Smooth muscle cell (in vitro differentiated cells): Measurements from ENCODE around the gene ARID1B. TPM values are rescaled to one million over a fixed set of nuclear protein-coding genes. Genes with fewer than 3 reads are reported as not detected.

Source experiments
- DNase-seq: peaks from one replicate; lab custom pipeline; 2025; ENCODE audit not compliant: unreplicated experiment; lab: John Stamatoyannopoulos, UW
- H2AFZ ChIP-seq: fragments of 200-600 bp; sonication (generic); 2 replicates; pipeline ENCODE4 v1.6.0; 2016; ENCODE audit warnings: antibody characterized with exemption, low read depth, mild to moderate bottlenecking
- H3F3A ChIP-seq: fragments of 200-600 bp; sonication (generic); 2 replicates; pipeline ENCODE4 v1.6.0; 2017; ENCODE audit warnings: antibody characterized with exemption, low read depth
- H3K27ac ChIP-seq: fragments of 200-600 bp; sonication (generic); 2 replicates; pipeline ENCODE4 v1.5.1; 2016; ENCODE audit warnings: low read depth, mild to moderate bottlenecking
- H3K27me3 ChIP-seq: fragments of 200-600 bp; sonication (generic); 2 replicates; pipeline ENCODE4 v1.6.1; 2016; ENCODE audit warnings: low read depth, mild to moderate bottlenecking
- H3K36me3 ChIP-seq: fragments of 200-600 bp; sonication (generic); 2 replicates; pipeline ENCODE4 v1.5.1; 2016; ENCODE audit warnings: low read depth
- H3K4me1 ChIP-seq: fragments of 200-600 bp; sonication (generic); 2 replicates; pipeline ENCODE4 v1.5.1; 2016; ENCODE audit warnings: low read depth
- H3K4me2 ChIP-seq: fragments of 200-600 bp; sonication (generic); 2 replicates; pipeline ENCODE4 v1.6.0; 2016; ENCODE audit warnings: mild to moderate bottlenecking
- H3K4me3 ChIP-seq: fragments of 200-600 bp; sonication (generic); 2 replicates; pipeline ENCODE4 v1.5.1; 2016; ENCODE audit warnings: mild to moderate bottlenecking
- H3K79me2 ChIP-seq: fragments of 200-600 bp; sonication (generic); 2 replicates; pipeline ENCODE4 v1.6.0; 2016; ENCODE audit warnings: low read depth, mild to moderate bottlenecking
- H3K9ac ChIP-seq: fragments of 200-600 bp; sonication (generic); 2 replicates; pipeline ENCODE4 v1.6.0; 2016; ENCODE audit warnings: low read depth
- H3K9me3 ChIP-seq: fragments of 200-600 bp; sonication (generic); replicated peaks from 2 replicates; pipeline ENCODE4 v1.5.1; 2016; ENCODE audit warnings: low read depth
- H4K20me1 ChIP-seq: fragments of 200-600 bp; sonication (generic); 2 replicates; pipeline ENCODE4 v1.6.0; 2016; ENCODE audit warnings: low read depth
- CTCF ChIP-seq: fragments of 200-600 bp; sonication (generic); IDR thresholded peaks from 2 replicates; pipeline ENCODE4 v1.5.1; 2017; ENCODE audit warnings: borderline replicate concordance, mild to moderate bottlenecking, antibody characterized with exemption; ENCODE audit not compliant: insufficient read depth, poor library complexity, severe bottlenecking
- WGBS: methylation state at CpG from one replicate; pipeline ENCODE4 v1.1.7; 2016; ENCODE audit warnings: low lambda C conversion rate; 5-methylcytosine and 5-hydroxymethylcytosine counted together
- polyA plus RNA-seq: library from polyadenylated mRNA; unstranded; fragments of >200 nt; fragmentation: Nextera tagmentation; extraction: Ambion mirVana; gene quantifications from 2 replicates; pipeline ENCODE4 v1.2.1, GENCODE V29; 2016
- total RNA-seq: library from RNA; depleted of rRNA; stranded (reverse); fragments of >200 nt; gene quantifications from 2 replicates; pipeline ENCODE4 v1.2.3, GENCODE V29; 2014

ARID1B gene
- total and polyA plus RNA-seq, 2 experiments from 2014 or later: 30.1 to 65.4 TPM

GRCh38 chr6:156848123-156848522 is 70.9 kb downstream of the ARID1B start:
- H3K27ac ChIP-seq: peak overlapping the region; percentile 0
- DNase-seq: no peak
- no peaks in the 10 kb centered on the region for H3K27me3 ChIP-seq
- no peaks in the 10 kb centered on the region for H3K36me3 ChIP-seq
- H3K4me1 ChIP-seq: peaks cover 31% of the 10 kb centered on the region
- H3F3A ChIP-seq: no peaks in the 10 kb centered on the region
- no peaks in the 10 kb centered on the region for H3K9me3 ChIP-seq
- peak overlapping the region; percentile 74 for H3K4me2 ChIP-seq
- peaks cover 100% of the 10 kb centered on the region for H4K20me1 ChIP-seq
- H2AFZ ChIP-seq: no peak overlapping the region
- TF ChIP-seq CTCF: no peak
- H3K9ac ChIP-seq: no peak overlapping the region
- peaks cover 100% of the 10 kb centered on the region for H3K79me2 ChIP-seq
- H3K4me3 ChIP-seq: no peak overlapping the region
- 63% methylated on average over 3 of the region's 3 CpGs for whole genome bisulfite sequencing

- H3K27me3 ChIP-seq: no peaks in the 10 kb centered on the region
- peak overlapping the region; percentile 74 for H3K4me2 ChIP-seq
- H3F3A ChIP-seq: no peaks in the 10 kb centered on the region
- H3K9me3 ChIP-seq: no peaks in the 10 kb centered on the region
- peak; percentile 22 for DNase-seq
- H3K27ac ChIP-seq: peak overlapping the region; percentile 0
- H3K9ac ChIP-seq: no peak overlapping the region
- H3K36me3 ChIP-seq: no peaks in the 10 kb centered on the region
- WGBS: 13% methylated on average over 5 of the region's 5 CpGs
- no peak for TF ChIP-seq CTCF
- H4K20me1 ChIP-seq: peaks cover 100% of the 10 kb centered on the region
- no peak overlapping the region for H3K4me3 ChIP-seq
- peaks cover 31% of the 10 kb centered on the region for H3K4me1 ChIP-seq
- peaks cover 100% of the 10 kb centered on the region for H3K79me2 ChIP-seq
- no peak overlapping the region for H2AFZ ChIP-seq
These were observed 71.4 kb downstream of the ARID1B start for GRCh38 chr6:156848533-156848932.

GRCh38 chr6:156849806-156850205 is 72.6 kb downstream of the ARID1B start:
- H3K79me2 ChIP-seq: peaks cover 100% of the 10 kb centered on the region
- TF ChIP-seq CTCF: no peak
- H3K36me3 ChIP-seq: no peaks in the 10 kb centered on the region
- no peak overlapping the region for H3K9ac ChIP-seq
- 86% methylated on average over 7 of the region's 7 CpGs for WGBS
- no peaks in the 10 kb centered on the region for H3F3A ChIP-seq
- no peak overlapping the region for H3K4me3 ChIP-seq
- no peak for DNase-seq
- H3K4me1 ChIP-seq: peaks cover 31% of the 10 kb centered on the region
- H4K20me1 ChIP-seq: peaks cover 100% of the 10 kb centered on the region
- H3K27ac ChIP-seq: no peak overlapping the region
- H3K27me3 ChIP-seq: no peaks in the 10 kb centered on the region
- no peak overlapping the region for H3K4me2 ChIP-seq
- no peaks in the 10 kb centered on the region for H3K9me3 ChIP-seq
- H2AFZ ChIP-seq: no peak overlapping the region

GRCh38 chr6:156850353-156850752 is 73.2 kb downstream of the ARID1B start:
- H2AFZ ChIP-seq: no peak overlapping the region
- TF ChIP-seq CTCF: no peak
- H3K9ac ChIP-seq: no peak overlapping the region
- H3K4me2 ChIP-seq: no peak overlapping the region
- no peak for DNase-seq
- no peak overlapping the region for H3K27ac ChIP-seq
- no peaks in the 10 kb centered on the region for H3K36me3 ChIP-seq
- H4K20me1 ChIP-seq: peaks cover 100% of the 10 kb centered on the region
- no peaks in the 10 kb centered on the region for H3F3A ChIP-seq
- no peaks in the 10 kb centered on the region for H3K9me3 ChIP-seq
- 98% methylated on average over 3 of the region's 3 CpGs for WGBS
- H3K27me3 ChIP-seq: no peaks in the 10 kb centered on the region
- peaks cover 29% of the 10 kb centered on the region for H3K4me1 ChIP-seq
- H3K4me3 ChIP-seq: no peak overlapping the region
- H3K79me2 ChIP-seq: peaks cover 100% of the 10 kb centered on the region
